Prostate gland (tissue), 2 donors: ENCODE results near the gene TET3.

Experiments used
- POLR2A ChIP-seq: fragments of 450-650 bp; IDR thresholded peaks from one replicate; pipeline ENCODE4 v1.6.1; 2016; ENCODE audit warnings: antibody characterized with exemption, mild to moderate bottlenecking
- TF ChIP-seq, protein P1 (sequence below), 4 experiments: fragments of 200-600 bp in 2 of 4; fragments of 450-650 bp in 2 of 4; sonication (generic) in 2 of 4; IDR thresholded peaks; 1 replicate in 3 of 4; 2 replicates in 1 of 4; pipeline ENCODE4 v1.5.1; 2016 to 2019; ENCODE audit warnings: antibody characterized with exemption in 4 of 4, mild to moderate bottlenecking in 2 of 4, moderate library complexity in 2 of 4

- TF ChIP-seq, protein P1, sequence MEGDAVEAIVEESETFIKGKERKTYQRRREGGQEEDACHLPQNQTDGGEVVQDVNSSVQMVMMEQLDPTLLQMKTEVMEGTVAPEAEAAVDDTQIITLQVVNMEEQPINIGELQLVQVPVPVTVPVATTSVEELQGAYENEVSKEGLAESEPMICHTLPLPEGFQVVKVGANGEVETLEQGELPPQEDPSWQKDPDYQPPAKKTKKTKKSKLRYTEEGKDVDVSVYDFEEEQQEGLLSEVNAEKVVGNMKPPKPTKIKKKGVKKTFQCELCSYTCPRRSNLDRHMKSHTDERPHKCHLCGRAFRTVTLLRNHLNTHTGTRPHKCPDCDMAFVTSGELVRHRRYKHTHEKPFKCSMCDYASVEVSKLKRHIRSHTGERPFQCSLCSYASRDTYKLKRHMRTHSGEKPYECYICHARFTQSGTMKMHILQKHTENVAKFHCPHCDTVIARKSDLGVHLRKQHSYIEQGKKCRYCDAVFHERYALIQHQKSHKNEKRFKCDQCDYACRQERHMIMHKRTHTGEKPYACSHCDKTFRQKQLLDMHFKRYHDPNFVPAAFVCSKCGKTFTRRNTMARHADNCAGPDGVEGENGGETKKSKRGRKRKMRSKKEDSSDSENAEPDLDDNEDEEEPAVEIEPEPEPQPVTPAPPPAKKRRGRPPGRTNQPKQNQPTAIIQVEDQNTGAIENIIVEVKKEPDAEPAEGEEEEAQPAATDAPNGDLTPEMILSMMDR (IDR thresholded peaks at IDR 0.05), result no peak
- no peak for TF ChIP-seq POLR2A
These were observed 31.9 kb upstream of the TET3 start for GRCh38 chr2:73952499-73953446.
